Activated CD4-positive, alpha-beta T cell treated with anti-CD3 and anti-CD28 coated beads for 24 hours (primary cell): ENCODE data around the gene BLMH.

Experiments used
- DNase-seq, 2 donors: peaks; one replicate each; pipeline ENCODE4 v3.0.0-alpha.2; 2020; ENCODE audit warnings: low read depth in 2 of 2

Gene BLMH, protein sequence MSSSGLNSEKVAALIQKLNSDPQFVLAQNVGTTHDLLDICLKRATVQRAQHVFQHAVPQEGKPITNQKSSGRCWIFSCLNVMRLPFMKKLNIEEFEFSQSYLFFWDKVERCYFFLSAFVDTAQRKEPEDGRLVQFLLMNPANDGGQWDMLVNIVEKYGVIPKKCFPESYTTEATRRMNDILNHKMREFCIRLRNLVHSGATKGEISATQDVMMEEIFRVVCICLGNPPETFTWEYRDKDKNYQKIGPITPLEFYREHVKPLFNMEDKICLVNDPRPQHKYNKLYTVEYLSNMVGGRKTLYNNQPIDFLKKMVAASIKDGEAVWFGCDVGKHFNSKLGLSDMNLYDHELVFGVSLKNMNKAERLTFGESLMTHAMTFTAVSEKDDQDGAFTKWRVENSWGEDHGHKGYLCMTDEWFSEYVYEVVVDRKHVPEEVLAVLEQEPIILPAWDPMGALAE

DNA sequence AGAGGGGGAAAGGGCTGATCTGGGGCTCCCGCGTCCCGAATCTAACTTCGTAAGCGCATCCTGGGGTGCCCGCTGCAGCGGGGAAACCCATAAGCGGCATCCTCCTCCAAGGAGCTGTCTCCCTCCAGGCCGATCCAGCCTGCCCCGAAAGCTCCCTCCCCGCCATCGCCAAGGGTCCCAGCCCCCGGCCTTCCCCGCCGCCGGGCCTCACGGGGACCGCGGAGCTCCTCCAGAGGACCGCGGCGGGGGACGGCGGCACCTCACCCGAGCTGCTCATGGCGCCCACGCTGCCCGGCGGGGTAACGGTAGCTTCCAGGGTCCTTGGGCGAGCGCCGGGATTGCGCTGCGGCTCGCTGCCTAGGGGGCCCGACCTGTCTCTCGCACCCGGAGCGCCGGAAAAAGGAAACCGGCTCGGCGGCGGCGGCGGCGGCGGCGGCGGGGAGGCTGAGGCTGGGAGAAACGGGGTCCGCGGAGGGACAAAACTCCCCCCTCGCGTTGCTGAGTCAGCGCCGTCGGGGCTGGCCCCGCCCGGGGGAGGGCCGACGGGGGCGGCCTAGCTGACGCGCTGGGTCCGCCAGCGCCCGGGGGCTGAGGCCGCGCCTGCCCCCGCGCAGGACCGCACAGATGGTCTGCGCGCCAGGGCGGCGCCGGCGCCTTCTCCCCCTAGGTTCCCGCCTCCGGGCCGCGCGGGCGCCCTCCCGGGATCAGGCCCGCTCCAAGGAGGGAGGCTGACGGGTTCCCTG, at the start of gene BLMH:
TSS of gene BLMH (minus strand) at position 402 of the 743 bp plus-strand sequence. CDS start at position 277, 125 bp downstream.
- peak; percentile 77 to 80 for DNase-seq

DNA sequence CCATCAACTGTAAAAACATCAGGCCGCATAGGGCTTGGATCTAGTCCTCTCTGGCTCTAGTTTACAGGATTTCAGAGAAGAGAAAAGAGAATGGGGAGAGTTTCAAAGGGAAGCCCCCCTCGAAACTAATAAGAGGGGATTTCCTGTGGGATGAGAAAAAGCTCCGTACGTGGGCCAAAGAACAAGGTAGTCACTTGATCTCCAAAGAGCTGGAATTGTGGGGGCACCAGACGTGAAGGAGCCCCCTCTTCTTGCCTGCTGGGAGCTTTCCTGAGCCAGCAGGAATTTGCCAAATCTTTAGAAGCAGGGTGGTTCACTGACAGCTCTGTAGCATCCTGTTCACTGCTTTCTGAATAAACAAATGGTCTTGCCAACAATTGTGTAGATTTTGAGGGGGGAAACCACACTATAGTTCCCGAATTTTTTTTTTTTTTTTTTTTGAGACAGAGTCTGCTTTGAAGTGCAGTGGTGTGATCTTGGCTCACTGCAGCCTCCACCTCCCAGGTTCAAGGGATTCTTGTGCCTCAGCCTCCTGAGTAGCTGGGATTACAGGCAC, 49.1 kb upstream of the BLMH start:
- DNase-seq = no peak

DNA sequence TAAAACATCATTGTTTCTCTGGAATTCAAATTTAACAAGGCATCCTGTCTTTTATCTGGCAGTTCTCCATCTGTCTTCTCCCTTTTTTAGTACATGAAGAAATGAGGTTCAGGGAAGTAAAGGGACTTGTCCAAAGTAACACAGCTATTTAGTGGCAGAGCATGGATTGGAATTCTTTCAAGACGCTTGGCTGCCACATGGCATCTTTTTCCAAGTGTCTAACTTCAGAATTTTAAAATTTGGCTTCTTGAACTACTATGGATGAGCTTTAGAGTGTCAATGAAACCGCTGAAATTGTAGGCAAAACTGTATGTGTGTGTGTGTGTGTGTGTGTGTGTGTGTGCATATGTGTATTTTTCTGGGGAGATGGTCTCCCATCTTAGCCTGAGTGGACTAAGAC, 47.3 kb upstream of the BLMH start:
- no peak for DNase-seq

DNA sequence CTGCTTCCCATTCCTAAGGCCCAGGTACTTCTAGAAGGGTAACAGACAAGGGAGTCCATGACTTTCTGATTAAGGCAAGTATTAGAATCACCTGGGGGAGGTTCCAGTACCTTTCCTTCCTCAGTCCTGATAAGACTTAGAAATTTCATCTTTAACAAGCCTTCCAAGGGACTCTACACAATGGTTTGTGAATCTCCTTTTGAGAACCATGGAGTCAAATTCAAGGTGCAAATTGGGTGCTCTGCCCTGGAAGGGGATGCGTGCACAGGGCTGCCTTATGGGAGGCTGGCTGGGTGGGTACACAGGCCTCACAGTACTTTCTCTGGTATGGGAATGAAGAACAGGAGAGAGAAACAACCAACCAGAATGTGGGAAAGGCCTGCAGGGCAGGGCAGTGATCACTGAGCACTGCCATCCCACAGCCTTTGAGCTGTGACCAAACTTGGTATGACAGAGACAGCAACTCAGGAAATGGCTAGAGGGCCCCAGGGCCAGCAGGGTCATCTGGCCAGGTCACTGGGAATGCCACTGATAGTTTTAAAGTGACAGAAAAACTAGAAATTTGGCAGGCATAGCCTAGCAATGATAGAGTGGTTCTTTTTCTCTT, 45.8 kb upstream of the BLMH start:
- DNase-seq = no peak

DNA sequence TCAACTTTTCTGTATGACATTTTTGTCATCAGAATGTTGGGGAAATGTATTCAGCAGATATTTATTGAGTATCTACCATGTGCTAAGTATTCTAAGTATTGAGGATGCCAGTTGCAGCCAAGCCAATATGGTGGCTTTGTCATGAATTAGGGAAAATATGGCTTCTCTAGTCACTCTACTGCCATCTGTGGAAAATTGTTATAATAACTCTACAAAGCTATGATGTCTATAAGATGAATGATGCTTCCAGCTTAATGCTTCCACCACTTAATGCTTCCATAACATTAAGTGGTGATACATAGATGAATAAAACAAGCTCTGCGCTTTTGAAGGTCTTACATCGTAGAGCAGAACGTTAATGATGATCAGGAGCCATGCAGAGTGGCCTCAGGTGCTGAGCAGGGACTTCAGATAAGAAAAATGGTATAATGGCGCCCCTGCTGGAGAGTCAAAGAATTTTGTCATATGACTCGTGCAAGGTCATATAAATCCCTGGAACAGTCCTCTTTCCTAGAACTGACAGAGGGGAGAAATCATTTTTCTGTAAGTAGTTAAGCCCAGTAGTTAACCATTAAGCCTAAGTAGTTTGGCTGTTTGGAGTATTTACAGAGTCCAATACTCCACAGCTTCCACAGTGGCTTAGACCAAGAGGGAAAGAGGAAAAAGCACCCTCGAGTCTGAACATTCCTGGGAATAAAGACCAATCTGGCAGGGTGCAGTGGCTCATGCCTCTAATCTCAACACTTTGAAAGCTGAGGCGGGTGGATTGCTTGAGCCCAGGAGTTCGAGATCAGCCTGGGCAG, 44.8 kb upstream of the BLMH start:
- DNase-seq = peak; percentile 49

DNA sequence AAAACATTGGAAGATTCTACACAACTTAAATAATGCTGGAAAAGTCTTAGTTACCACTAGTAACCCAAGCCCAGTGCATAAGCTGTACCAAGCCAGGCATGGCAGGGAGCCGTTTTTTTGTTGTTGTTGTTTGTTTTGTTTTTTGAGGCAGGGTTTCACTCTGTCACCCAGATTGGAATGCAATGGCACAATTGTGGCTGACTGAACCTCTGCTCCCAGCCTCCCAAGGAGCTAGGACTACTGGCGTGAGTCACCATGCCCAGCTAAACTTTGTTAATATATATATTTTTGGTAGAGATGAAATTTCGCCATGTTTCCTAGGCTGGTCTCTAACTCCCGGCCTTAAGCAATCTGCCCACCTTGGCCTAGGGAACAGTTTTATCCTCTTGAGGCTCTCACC, 42.7 kb upstream of the BLMH start:
- DNase-seq = no peak

DNA sequence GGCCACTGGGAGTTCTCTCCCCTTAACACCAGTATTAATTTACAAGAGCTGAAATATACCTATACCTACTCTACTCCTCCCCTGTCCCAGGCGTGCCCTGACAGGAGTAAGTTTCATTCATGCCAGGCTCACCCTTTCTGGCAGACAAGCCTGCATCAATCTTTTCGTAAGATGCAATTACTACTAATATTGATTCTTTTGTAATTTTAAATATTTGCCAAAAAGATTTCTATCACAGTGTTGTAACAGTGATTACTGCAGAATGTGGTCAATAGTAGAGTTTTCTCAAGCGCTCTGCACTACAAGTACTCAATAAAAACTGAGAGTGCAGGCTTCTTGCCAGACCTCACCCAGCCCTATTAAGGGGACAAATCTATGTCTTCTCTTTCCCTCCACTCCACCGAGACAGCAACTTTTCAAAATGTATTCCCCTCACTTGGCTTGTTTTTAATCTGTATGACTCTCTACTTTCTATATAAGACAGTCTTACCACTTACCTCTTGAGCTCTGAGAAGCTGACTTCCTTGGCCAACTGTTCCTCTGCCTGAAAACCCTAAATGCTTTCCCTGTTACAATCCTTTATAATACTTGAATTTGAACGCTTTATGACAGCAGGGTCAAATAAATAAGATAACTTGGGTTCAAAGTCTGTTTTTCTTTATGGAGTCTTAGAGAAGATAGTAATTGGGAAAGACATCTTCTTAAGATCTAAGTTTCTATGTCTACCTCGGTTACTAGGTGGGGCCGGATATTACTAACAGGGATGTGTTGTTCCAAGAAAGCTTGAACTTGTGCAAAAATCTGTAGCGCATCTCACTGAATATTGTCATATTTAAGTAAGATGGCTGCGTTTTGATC, 42.0 kb upstream of the BLMH start, which contains the start of gene TMIGD1:
TSS of gene TMIGD1 (minus strand) at position 555 of the 858 bp plus-strand sequence. CDS start 1,924 bp downstream, outside the sequence.
- DNase-seq = no peak

DNA sequence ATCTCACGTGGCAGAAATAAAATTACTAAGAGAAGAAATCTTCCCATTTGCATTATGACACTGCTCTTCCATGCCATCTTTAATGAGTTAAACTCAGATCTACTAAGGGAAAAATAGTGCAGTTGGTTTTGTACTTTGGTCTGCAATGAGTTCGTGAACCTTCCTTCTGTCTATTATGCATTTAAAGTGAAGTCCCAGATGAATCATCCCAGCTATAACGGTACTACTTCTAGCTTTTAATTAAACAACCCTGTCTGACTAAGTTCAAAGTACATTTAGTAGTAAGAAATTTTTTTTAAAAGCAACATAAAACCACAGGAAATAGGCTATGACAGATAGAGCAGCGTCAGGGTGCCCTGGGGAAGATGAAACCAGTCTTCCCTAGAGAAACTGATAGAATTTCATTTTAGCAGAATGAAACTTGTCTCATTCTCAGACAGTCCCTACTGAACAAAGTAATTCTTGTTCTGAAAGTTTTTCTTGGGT, 40.4 kb upstream of the BLMH start:
- peak; percentile 33 to 45 for DNase-seq

DNA sequence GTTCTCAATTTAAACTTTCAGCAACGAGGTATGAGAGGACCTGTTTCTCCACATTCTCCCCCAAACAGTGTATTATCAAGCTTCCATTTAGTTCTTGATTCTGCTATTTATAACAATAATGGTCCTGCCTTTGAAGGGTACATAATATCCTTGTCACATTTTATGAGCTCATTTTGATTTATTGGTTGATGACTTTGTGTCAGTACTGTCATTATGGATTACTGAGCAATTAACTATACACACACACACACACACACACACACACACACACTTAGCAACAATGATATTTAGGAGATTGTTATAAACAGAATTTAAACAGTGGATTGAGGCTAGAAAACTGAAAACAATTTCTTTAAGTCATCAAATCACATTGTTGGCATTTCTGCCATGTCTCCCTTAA, 35.1 kb upstream of the BLMH start:
- DNase-seq = no peak

DNA sequence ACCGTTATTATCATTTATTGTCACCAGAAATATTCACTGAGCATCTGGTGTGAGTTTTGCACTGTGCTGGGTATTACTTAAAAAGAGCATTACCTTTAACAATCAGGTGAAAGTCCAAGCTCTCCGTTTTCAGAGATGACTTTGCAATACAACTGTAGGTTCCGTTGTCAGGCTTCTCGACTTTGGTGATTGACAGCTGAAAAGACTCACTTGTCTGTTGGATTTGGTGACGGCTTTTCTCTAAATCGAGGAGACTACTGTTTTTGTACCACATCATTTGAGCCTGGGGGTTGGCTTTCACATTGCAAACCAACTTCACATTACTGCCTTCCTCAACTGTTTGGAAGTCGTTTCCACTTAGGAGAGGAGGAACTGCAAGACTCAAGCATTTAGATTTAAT, 33.0 kb upstream of the BLMH start:
- no peak for DNase-seq

DNA sequence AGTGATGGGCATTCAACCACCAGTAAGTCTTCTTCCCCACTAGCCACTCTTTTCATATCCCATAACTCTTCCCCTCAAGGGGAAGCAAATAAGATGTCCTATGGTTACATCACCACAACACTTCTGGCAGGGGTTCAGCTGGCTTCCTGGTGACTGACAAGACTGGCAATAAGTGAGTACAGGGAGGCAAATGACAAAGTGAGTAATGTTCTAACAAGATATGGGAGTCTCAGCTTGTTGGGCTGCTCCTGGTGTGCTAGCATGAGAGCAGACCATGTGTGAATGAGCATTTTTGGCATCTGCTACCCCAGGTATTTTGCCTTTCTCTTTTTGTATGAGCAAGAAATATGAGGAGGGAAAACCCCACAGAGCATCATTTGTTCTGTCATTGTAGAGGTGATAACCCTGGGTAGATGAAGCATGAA, 32.2 kb upstream of the BLMH start:
- DNase-seq = peak in 1 of 2 donors; percentile 18

DNA sequence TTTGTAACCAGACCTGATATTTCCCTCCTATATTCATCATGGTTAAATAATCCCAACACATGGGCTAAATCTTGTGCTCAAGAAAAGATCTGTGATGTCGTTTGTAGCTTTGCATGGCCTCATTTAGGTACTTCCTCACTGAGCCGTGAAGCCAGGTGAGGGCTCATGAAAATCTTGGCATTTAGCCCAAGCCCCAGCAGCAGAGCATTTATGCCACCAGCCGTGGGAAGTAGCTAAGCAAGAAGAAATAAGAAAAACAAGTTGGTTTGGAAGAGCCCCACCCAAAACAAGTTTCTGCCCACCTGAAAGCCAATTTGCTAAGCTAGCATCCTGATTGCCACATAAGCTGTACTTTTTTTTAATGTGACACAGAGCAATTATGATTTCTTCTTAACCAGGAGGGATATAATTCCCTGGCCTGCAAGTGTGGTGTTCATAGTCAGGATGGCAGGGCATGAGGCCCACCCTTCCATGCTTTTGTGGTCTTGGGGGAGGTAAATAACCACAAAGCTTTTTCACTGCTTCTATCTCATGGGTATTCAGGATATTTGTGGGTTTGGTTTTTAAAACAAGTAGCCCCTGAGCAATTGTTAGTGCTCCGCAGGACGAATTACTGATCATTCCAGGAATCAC, 31.6 kb upstream of the BLMH start:
- DNase-seq = no peak

DNA sequence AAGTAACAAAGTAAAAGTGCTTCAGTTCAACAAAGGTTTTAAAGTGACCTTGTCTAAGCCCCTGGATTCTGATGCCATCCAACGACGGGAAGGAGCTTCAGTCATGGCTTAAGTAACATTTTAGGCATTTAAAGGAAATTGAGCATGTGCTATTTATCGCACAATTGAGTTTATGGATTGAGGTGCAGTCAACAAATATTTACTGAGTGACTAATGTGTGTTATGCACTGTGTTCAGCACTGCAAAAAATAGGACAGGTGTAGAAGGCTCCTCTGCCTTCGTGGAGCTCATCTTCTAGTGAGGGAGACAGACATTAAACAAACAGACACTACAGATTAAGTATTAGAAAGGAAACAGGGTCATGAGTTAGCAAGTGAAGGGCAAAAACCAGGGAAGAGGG, 29.6 kb upstream of the BLMH start:
- no peak for DNase-seq

DNA sequence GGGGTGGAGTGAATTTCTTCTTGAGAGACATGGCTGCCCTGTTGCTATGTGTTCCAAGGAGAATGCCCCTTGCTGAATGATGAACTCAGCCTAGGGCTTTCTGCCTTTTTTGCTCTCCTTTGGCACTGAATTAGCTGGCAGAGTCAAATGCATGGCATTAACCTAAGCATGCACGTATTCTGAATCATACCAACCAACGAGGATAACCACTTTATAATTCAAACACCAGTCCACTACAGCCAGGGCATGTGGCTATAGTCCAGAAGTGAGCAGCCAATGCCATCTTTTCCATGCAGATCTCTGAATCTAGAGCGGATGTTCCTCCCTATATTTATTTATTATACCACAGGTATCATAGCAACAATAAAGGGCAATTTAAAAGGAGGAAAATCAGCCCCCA, 26.4 kb upstream of the BLMH start:
- DNase-seq = no peak

DNA sequence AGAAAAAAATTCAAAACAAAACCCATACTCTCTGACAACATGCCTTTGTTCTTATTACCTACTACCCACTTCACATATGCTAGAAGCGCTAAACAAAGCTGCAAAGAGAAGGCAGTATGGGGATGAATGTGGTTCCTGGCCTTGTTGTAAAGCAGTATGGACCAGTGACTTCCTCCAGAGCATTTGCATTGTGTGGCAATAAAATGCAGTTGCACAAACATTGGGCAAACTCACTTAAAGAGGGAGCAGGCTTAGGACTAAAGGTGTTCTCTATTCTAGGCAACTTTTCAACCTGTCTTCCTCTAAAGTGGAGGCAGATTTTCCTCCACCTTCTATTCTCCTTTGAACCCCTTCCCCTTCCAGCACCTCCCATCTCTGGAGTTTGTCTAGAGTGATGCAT, 25.0 kb upstream of the BLMH start:
- no peak for DNase-seq

DNA sequence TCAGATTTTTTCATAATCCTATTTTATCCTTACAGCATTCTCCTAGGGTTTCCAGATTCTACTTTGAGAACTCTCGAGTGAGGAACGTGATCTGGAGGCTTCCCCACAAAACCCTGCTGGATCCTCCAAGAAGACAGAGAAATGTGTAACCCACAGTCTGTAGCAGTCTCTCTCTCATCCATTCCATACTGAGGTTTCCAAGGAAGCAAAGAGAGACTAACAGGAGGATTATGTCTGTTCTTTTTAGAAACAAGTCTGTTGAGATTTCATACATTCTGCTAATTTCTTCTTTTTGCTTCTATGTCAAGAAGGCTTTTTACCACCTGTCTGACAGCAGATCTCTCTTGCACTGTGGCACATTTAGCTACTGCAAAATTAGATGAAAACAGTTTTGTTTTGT, 23.4 kb upstream of the BLMH start:
- no peak for DNase-seq

DNA sequence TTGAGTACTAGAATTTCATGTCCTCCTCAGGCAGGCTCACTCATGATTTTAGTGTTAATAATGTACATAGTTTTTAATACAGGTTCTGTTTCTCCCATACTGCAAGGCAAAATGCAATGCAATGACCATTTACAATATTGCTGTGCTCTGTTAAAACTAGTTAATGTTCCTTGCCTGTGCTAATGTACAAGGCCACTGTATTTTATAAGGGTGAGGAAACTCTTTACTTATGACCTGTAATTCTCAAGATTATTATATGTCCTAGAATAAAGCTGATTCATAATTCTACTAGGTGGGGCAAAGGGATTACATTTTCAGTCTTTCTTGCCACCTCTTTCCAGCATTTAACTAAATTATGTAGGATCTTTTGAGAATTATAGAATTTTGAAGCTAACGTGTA, 22.7 kb upstream of the BLMH start:
- DNase-seq = no peak

DNA sequence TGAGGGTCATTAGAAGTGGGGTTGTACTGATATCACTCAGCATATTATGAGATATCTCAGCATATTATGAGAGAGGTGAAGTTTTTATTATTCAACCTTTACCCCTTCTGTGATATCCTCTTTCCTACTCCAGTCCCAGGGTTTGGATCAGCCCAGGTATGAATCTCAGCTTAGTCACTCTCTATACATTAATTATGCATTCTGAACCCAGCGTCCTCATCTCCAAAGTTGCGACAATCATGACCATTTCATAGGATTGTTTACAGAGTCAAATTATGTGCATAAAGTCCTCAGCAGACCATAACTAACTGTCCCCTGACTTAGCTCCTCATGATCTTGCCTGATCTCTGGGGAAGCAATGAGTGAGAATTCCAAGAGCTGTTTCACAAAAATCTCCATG, 20.5 kb upstream of the BLMH start:
- no peak for DNase-seq

DNA sequence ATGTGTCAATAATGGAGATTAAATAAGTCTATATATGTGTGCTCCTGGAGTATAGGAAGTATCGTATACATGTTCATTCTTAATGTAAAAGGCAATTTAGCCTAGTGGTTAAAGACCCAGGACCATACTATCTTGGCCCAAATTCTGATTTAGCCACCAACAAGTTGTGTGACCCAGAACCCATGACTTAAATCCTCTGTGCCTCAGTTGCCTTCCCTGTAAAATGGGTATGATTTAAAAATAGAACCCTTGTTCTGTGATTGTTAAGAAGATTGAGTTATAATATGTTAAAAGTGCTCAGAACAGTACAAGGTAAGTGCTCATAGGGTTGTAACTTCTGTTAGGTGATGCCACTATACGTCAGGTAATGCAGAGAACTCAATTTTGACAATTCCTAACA, 18.8 kb upstream of the BLMH start:
- DNase-seq = no peak

DNA sequence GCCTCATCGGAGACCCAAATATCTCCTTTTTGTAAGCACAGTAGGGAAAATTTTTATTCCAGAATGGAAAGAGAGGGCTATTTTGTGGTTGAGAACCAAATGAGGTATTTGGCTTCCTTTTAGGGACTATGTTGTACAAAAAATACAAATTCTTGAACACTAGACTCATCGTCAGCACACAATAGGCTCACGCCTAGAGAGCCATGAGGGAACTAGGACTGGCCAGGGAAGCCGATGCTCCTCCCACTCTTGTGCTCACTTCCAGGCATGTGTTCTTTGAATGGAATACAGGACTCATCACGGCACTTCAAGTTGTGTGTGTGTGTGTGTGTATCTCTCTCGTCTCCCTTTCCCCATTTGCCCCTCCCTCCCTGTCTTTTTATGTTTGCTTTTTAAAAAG, 17.8 kb upstream of the BLMH start:
- DNase-seq = no peak
